ENCODE data around the gene ITGB7. TPM values are rescaled to one million over a fixed set of nuclear protein-coding genes. Genes with fewer than 3 reads are reported as not detected.

ITGB7 gene
- total and polyA plus RNA-seq, 9 of the 15 experiments (the other 6 are each of a cell fraction or from before 2014, with no cell fraction given): 0.06 to 2.0 (median 0.67) TPM

- TF ChIP-seq, protein P1, sequence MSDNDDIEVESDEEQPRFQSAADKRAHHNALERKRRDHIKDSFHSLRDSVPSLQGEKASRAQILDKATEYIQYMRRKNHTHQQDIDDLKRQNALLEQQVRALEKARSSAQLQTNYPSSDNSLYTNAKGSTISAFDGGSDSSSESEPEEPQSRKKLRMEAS (CRISPR knock-in tag; IDR thresholded peaks at IDR 0.05): peak; percentile 59; the same call in 1 of the 2 replicates
- peak; percentile 74 for TF ChIP-seq CHD1 (IDR thresholded peaks at IDR 0.05; ENCODE audit: low read length)
- no peak for TF ChIP-seq HDAC8 (tag; IDR thresholded peaks at IDR 0.05)
- TF ChIP-seq ZNF699 (CRISPR knock-in tag; IDR thresholded peaks at IDR 0.05; ENCODE audit: insufficient replicate concordance): no peak
- TF ChIP-seq RBM15 (IDR thresholded peaks at IDR 0.05; ENCODE audit: insufficient read depth, low read length): no peak
- TF ChIP-seq, protein P2, sequence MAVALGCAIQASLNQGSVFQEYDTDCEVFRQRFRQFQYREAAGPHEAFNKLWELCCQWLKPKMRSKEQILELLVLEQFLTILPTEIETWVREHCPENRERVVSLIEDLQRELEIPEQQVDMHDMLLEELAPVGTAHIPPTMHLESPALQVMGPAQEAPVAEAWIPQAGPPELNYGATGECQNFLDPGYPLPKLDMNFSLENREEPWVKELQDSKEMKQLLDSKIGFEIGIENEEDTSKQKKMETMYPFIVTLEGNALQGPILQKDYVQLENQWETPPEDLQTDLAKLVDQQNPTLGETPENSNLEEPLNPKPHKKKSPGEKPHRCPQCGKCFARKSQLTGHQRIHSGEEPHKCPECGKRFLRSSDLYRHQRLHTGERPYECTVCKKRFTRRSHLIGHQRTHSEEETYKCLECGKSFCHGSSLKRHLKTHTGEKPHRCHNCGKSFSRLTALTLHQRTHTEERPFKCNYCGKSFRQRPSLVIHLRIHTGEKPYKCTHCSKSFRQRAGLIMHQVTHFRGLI (CRISPR knock-in tag; IDR thresholded peaks at IDR 0.05): no peak
- no peak for TF ChIP-seq MXI1 (IDR thresholded peaks at IDR 0.05; ENCODE audit: low read depth, low read length)
- no peak for TF ChIP-seq HMG20A (CRISPR knock-in tag; conservative IDR thresholded peaks at IDR 0.05)
- no peak for TF ChIP-seq ZNF24 (IDR thresholded peaks at IDR 0.05)
- TF ChIP-seq SRSF7 (optimal IDR thresholded peaks at IDR 0.05; ENCODE audit: low read depth, low read length): no peak
- TF ChIP-seq SAFB2 (IDR thresholded peaks at IDR 0.05; ENCODE audit: borderline replicate concordance, low read depth, low read length, severe bottlenecking): no peak
- no peak for TF ChIP-seq SAFB (IDR thresholded peaks at IDR 0.05; ENCODE audit: borderline replicate concordance, low read depth, low read length)
- TF ChIP-seq NCOA2 (IDR thresholded peaks at IDR 0.05; ENCODE audit: partially characterized antibody in 2 of 2): no peak
- no peak for TF ChIP-seq HCFC1 (IDR thresholded peaks at IDR 0.05; ENCODE audit: low read depth, low read length)
- TF ChIP-seq, protein P3, sequence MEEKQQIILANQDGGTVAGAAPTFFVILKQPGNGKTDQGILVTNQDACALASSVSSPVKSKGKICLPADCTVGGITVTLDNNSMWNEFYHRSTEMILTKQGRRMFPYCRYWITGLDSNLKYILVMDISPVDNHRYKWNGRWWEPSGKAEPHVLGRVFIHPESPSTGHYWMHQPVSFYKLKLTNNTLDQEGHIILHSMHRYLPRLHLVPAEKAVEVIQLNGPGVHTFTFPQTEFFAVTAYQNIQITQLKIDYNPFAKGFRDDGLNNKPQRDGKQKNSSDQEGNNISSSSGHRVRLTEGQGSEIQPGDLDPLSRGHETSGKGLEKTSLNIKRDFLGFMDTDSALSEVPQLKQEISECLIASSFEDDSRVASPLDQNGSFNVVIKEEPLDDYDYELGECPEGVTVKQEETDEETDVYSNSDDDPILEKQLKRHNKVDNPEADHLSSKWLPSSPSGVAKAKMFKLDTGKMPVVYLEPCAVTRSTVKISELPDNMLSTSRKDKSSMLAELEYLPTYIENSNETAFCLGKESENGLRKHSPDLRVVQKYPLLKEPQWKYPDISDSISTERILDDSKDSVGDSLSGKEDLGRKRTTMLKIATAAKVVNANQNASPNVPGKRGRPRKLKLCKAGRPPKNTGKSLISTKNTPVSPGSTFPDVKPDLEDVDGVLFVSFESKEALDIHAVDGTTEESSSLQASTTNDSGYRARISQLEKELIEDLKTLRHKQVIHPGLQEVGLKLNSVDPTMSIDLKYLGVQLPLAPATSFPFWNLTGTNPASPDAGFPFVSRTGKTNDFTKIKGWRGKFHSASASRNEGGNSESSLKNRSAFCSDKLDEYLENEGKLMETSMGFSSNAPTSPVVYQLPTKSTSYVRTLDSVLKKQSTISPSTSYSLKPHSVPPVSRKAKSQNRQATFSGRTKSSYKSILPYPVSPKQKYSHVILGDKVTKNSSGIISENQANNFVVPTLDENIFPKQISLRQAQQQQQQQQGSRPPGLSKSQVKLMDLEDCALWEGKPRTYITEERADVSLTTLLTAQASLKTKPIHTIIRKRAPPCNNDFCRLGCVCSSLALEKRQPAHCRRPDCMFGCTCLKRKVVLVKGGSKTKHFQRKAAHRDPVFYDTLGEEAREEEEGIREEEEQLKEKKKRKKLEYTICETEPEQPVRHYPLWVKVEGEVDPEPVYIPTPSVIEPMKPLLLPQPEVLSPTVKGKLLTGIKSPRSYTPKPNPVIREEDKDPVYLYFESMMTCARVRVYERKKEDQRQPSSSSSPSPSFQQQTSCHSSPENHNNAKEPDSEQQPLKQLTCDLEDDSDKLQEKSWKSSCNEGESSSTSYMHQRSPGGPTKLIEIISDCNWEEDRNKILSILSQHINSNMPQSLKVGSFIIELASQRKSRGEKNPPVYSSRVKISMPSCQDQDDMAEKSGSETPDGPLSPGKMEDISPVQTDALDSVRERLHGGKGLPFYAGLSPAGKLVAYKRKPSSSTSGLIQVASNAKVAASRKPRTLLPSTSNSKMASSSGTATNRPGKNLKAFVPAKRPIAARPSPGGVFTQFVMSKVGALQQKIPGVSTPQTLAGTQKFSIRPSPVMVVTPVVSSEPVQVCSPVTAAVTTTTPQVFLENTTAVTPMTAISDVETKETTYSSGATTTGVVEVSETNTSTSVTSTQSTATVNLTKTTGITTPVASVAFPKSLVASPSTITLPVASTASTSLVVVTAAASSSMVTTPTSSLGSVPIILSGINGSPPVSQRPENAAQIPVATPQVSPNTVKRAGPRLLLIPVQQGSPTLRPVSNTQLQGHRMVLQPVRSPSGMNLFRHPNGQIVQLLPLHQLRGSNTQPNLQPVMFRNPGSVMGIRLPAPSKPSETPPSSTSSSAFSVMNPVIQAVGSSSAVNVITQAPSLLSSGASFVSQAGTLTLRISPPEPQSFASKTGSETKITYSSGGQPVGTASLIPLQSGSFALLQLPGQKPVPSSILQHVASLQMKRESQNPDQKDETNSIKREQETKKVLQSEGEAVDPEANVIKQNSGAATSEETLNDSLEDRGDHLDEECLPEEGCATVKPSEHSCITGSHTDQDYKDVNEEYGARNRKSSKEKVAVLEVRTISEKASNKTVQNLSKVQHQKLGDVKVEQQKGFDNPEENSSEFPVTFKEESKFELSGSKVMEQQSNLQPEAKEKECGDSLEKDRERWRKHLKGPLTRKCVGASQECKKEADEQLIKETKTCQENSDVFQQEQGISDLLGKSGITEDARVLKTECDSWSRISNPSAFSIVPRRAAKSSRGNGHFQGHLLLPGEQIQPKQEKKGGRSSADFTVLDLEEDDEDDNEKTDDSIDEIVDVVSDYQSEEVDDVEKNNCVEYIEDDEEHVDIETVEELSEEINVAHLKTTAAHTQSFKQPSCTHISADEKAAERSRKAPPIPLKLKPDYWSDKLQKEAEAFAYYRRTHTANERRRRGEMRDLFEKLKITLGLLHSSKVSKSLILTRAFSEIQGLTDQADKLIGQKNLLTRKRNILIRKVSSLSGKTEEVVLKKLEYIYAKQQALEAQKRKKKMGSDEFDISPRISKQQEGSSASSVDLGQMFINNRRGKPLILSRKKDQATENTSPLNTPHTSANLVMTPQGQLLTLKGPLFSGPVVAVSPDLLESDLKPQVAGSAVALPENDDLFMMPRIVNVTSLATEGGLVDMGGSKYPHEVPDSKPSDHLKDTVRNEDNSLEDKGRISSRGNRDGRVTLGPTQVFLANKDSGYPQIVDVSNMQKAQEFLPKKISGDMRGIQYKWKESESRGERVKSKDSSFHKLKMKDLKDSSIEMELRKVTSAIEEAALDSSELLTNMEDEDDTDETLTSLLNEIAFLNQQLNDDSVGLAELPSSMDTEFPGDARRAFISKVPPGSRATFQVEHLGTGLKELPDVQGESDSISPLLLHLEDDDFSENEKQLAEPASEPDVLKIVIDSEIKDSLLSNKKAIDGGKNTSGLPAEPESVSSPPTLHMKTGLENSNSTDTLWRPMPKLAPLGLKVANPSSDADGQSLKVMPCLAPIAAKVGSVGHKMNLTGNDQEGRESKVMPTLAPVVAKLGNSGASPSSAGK (IDR thresholded peaks at IDR 0.05): no peak
Measured at GRCh38 chr12:53219956-53220693, 13.1 kb upstream of the ITGB7 start (continued).
